HepG2 (cell line): ENCODE measurements around the gene PPP1CA. TPM values are rescaled to one million over a fixed set of nuclear protein-coding genes. Genes with fewer than 3 reads are reported as not detected.

Source experiments
- ATAC-seq: fragments of 200-7000 bp; cut with Tn5 transposase; 3 replicates; pipeline ENCODE4 v1.9.1; 2020; ENCODE audit warnings: mild to moderate bottlenecking, moderate library complexity
- BruUV-seq: library from RNA; stranded (reverse); fragments of 400-500 nt; replicated peaks from 2 replicates; lab custom pipeline; 2021; lab: Mats Ljungman, UMichigan
- CTCF ChIA-PET: fragments of 300-600 bp; formaldehyde crosslinking; extraction: SDS; loops from one replicate; lab custom pipeline; 2021; ENCODE audit warnings: low total read pairs, inconsistent platforms, low intra/inter-chr PET ratio; lab: Yijun Ruan, JAX
- POLR2A ChIA-PET: fragments of 350-600 bp; sonication (Branson Sonifier 250); formaldehyde crosslinking; loops from one replicate; lab custom pipeline; 2020; ENCODE audit warnings: antibody characterized with exemption, inconsistent platforms; lab: Yijun Ruan, JAX
- DNase-seq: peaks from one replicate; pipeline ENCODE4 v3.0.0-alpha.2; 2015; ENCODE audit warnings: low spot score
- FAIRE-seq: peaks from 3 replicates; lab custom pipeline; 2011; peaks lifted over from hg19 to GRCh38; lab: Jason Lieb, UNC
- H2AFZ ChIP-seq: one replicate; pipeline ENCODE4 v1.6.1; 2011; ENCODE audit warnings: low read length, inconsistent platforms
- H3K27ac ChIP-seq: fragments of 300-600 bp; 3 replicates; pipeline ENCODE4 v1.8.0; 2011; ENCODE audit warnings: mixed run types, mild to moderate bottlenecking, mixed read lengths, low read length, inconsistent platforms; ENCODE audit not compliant: insufficient read depth; ENCODE audit errors: extremely low read length
- H3K27me3 ChIP-seq, 2 experiments: fragments of 200-600 bp in 1 of 2; 2 replicates in 1 of 2; 3 replicates in 1 of 2; pipeline versions ENCODE4 v1.6.0 to v1.8.0; 2011; ENCODE audit warnings: low read length in 2 of 2, mild to moderate bottlenecking in 2 of 2, moderate library complexity in 2 of 2, inconsistent platforms in 1 of 2; ENCODE audit not compliant: insufficient read depth in 2 of 2, control insufficient read depth in 1 of 2
- H3K36me3 ChIP-seq, 2 experiments: fragments of 200-600 bp in 1 of 2; replicated peaks in 1 of 2; 2 replicates in 1 of 2; 3 replicates in 1 of 2; pipeline versions ENCODE4 v1.5.1 to v1.8.0; 2011; ENCODE audit warnings: low read length in 2 of 2, inconsistent platforms in 1 of 2; ENCODE audit not compliant: insufficient read depth in 2 of 2, control insufficient read depth in 1 of 2
- H3K4me1 ChIP-seq: 2 replicates; pipeline ENCODE4 v1.5.1; 2012; ENCODE audit warnings: low read length, inconsistent platforms; ENCODE audit not compliant: insufficient read depth
- H3K4me2 ChIP-seq: 2 replicates; pipeline ENCODE4 v1.6.0; 2011; ENCODE audit warnings: low read depth, low read length, inconsistent platforms
- H3K4me3 ChIP-seq, 3 experiments: fragments of 200-600 bp in 1 of 3; sonication (generic), shearing (Covaris generic) in 1 of 3; replicated peaks in 1 of 3; 2 replicates each; pipeline ENCODE4 v1.5.1; 2011 to 2016; ENCODE audit warnings: low read length in 3 of 3, inconsistent platforms in 2 of 3, low read depth in 2 of 3, mild to moderate bottlenecking in 2 of 3, control low read depth in 1 of 3, mixed read lengths in 1 of 3; ENCODE audit not compliant: insufficient read depth in 1 of 3
- H3K79me2 ChIP-seq: one replicate; pipeline ENCODE4 v1.6.1; 2011; ENCODE audit warnings: low read length, inconsistent platforms; ENCODE audit not compliant: insufficient read depth
- H3K9ac ChIP-seq: 2 replicates; pipeline ENCODE4 v1.6.0; 2011; ENCODE audit warnings: mild to moderate bottlenecking, low read depth, low read length, inconsistent platforms; ENCODE audit not compliant: insufficient read depth
- H3K9me3 ChIP-seq: 2 replicates; pipeline ENCODE4 v1.5.1; 2012; ENCODE audit warnings: mild to moderate bottlenecking, low read length
- H4K20me1 ChIP-seq: 2 replicates; pipeline ENCODE4 v1.6.0; 2011; ENCODE audit warnings: inconsistent platforms, mild to moderate bottlenecking, low read length, moderate library complexity; ENCODE audit not compliant: insufficient read depth
- DMTF1 ChIP-seq: sonication (generic); formaldehyde crosslinking; IDR thresholded peaks from 2 replicates; pipeline ENCODE4 v1.4.0; 2020; ENCODE audit warnings: mild to moderate bottlenecking, missing genetic modification reagents
- GATA4 ChIP-seq: sonication (generic); IDR thresholded peaks from 2 replicates; pipeline ENCODE4 v1.6.1; 2016; ENCODE audit warnings: antibody characterized with exemption, low read depth, borderline replicate concordance
- HHEX ChIP-seq: IDR thresholded peaks from 2 replicates; pipeline ENCODE4 v1.6.1; 2016; ENCODE audit warnings: control low read depth
- IKZF1 ChIP-seq: fragments of 450-650 bp; IDR thresholded peaks from 2 replicates; pipeline ENCODE4 v1.7.1; 2016
- MED8 ChIP-seq: sonication (generic); formaldehyde crosslinking; IDR thresholded peaks from 2 replicates; pipeline ENCODE4 v1.8.1; 2023; ENCODE audit warnings: mild to moderate bottlenecking, missing genetic modification reagents; ENCODE audit not compliant: insufficient replicate concordance
- MXD1 ChIP-seq: sonication (generic); formaldehyde crosslinking; IDR thresholded peaks from 2 replicates; pipeline ENCODE4 v1.4.0; 2020; ENCODE audit warnings: mild to moderate bottlenecking, missing genetic modification reagents
- NCOA5 ChIP-seq: sonication (generic); formaldehyde crosslinking; IDR thresholded peaks from 2 replicates; pipeline ENCODE4 v1.4.0; 2020; ENCODE audit warnings: missing genetic modification reagents
- PRPF4 ChIP-seq: fragments of 200-400 bp; formaldehyde crosslinking; IDR thresholded peaks from 2 replicates; pipeline ENCODE4 v1.6.1; 2016; ENCODE audit warnings: low read length, low read depth; ENCODE audit not compliant: poor library complexity, severe bottlenecking
- SNAPC5 ChIP-seq: sonication (generic); formaldehyde crosslinking; IDR thresholded peaks from 2 replicates; pipeline ENCODE4 v1.8.1; 2023; ENCODE audit warnings: mild to moderate bottlenecking, missing genetic modification reagents, borderline replicate concordance
- ZNF646 ChIP-seq: sonication (generic); formaldehyde crosslinking; IDR thresholded peaks from 2 replicates; pipeline ENCODE4 v1.9.0; 2021; ENCODE audit warnings: mild to moderate bottlenecking, missing genetic modification reagents
- WGBS: methylation state at CpG from one replicate; pipeline ENCODE4 v1.1.6; 2017; ENCODE audit warnings: low lambda C conversion rate; 5-methylcytosine and 5-hydroxymethylcytosine counted together
- in situ Hi-C: cut with HindIII; loops from 2 replicates; pipeline ENCODE4 v1.10.0; 2017; ENCODE audit warnings: low pct_unique_long_range_greater_than_20kb; ENCODE audit not compliant: extremely low pct_ligation_motif_present
- intact Hi-C: fragments of 100-400 bp; cut with micrococcal nuclease; formaldehyde crosslinking; loops from one replicate; pipeline ENCODE4 v1.10.0; 2022; ENCODE audit not compliant: unreplicated experiment
- polyA plus RNA-seq, 8 experiments: library from polyadenylated mRNA; depleted of rRNA in 3 of 8; stranded (reverse) in 7 of 8; unstranded in 1 of 8; fragments of >200 nt; fragmentation: Illumina TruSeq in 4 of 8; extraction: Trizol in 4 of 8; gene quantifications; 2 replicates each; pipeline versions ENCODE4 v1.2.1 to v1.2.3, GENCODE V29; 2011 to 2016; ENCODE audit warnings: low read depth in 4 of 8, missing spikeins in 1 of 8, mixed read lengths in 1 of 8; ENCODE audit not compliant: insufficient read depth in 1 of 8
- total RNA-seq, 5 experiments: library from RNA; depleted of rRNA; stranded (reverse); fragments of >200 nt; fragmentation: Illumina TruSeq; extraction: Trizol; gene quantifications; 2 replicates each; pipeline ENCODE4 v1.2.3, GENCODE V29; 2016; ENCODE audit warnings: low read depth in 1 of 5

Gene PPP1CA
- total and polyA plus RNA-seq, 2 of the 13 experiments (the other 11 are each of a cell fraction or from before 2014, with no cell fraction given): 149 to 170 TPM

GRCh38 chr11:67423466-67423865 lies 21.8 kb upstream of the PPP1CA start:
- in situ Hi-C loops: no loop called here
- H3K79me2 ChIP-seq: peaks cover 2% of the 10 kb centered on the region
- no peak overlapping the region for H2AFZ ChIP-seq
- H3K9ac ChIP-seq: no peak overlapping the region
- peaks cover 53% of the 10 kb centered on the region for H3K4me1 ChIP-seq
- no peak overlapping the region for H3K4me3 ChIP-seq
- no peaks in the 10 kb centered on the region for H4K20me1 ChIP-seq
- no TSS peak for BruUV-seq
- ATAC-seq (no peak), FAIRE-seq (no peak), DNase-seq (no peak)
- no peaks in the 10 kb centered on the region for H3K9me3 ChIP-seq
- H3K36me3 ChIP-seq: no peaks in the 10 kb centered on the region
- H3K4me2 ChIP-seq: no peak overlapping the region
- H3K27ac ChIP-seq: no peak overlapping the region
- H3K27me3 ChIP-seq: peaks cover 3 to 14% of the 10 kb centered on the region in 2 experiments; a peak in 2 of 5 replicates
- TF ChIP-seq DMTF1 (no peak), MED8 (CRISPR knock-in tag) (no peak), PRPF4 (no peak), ZNF646 (CRISPR knock-in tag) (no peak), NCOA5 (CRISPR knock-in tag) (no peak), MXD1 (CRISPR knock-in tag) (no peak), HHEX (CRISPR knock-in tag) (no peak), GATA4 (no peak), SNAPC5 (no peak), IKZF1 (no peak)
- ChIA-PET POLR2A (interaction anchor here (1.0 to 7.4 kb wide), 2 partner anchors 20 to 34 kb away, joined by 3 to 78 read pairs; partner anchors contain the start of genes PPP1CA and TBC1D10C), CTCF (no interaction called here)
- intact Hi-C loops: no loop called here
- WGBS: 78% methylated on average over 7 of the region's 13 CpGs
